Activated naive CD8-positive, alpha-beta T cell treated with anti-CD3 and anti-CD28 coated beads, Interleukin-2, amount 50 U/mL, for 16 hours (primary cell): ENCODE data around the gene MRO.
"Not testable (repeated sequence)": the region's sequence is repeated elsewhere in the genome, so short reads cannot be mapped to it uniquely, and the experiment has no call there.

Source experiments
- DNase-seq: peaks from one replicate; pipeline ENCODE4 v3.0.0-alpha.2; 2020; ENCODE audit warnings: low read depth, low spot score

The MRO gene

GRCh38 chr18:50819728-50820378, at the start of gene MRO:
MRO (minus strand) TSS chr18:50820016; CDS start chr18:50809400, 10,616 bp downstream.
- DNase-seq, result peak; percentile 56

DNA sequence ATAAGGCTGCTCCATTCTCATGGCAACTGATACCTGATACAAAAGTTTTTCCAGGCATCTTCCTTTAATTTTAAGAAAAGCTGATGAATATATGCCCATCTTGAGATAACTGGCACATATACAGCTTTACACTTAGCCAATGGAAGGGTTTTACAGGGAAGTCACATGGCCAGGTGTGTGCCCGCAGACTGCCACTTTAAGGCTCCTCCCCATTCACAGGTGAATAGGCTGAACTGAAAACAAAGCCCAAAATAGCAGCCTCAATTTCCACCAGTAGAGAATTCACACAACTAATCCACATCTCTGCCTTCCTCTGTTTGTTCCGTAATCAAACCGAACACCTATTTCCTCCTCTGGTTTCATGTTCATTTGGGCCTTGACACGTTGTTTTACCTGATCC, 49.3 kb upstream of the MRO start:
- no peak for DNase-seq

- DNase-seq, result no peak
These were observed 46.9 kb upstream of the MRO start for GRCh38 chr18:50866765-50867164.

GRCh38 chr18:50863840-50864375, 44.1 kb upstream of the MRO start:
- DNase-seq, result no peak

- DNase-seq, result no peak
These were observed 42.6 kb upstream of the MRO start for GRCh38 chr18:50862401-50862800.

- no peak for DNase-seq
These were observed 41.8 kb upstream of the MRO start for GRCh38 chr18:50861617-50862016.

DNA sequence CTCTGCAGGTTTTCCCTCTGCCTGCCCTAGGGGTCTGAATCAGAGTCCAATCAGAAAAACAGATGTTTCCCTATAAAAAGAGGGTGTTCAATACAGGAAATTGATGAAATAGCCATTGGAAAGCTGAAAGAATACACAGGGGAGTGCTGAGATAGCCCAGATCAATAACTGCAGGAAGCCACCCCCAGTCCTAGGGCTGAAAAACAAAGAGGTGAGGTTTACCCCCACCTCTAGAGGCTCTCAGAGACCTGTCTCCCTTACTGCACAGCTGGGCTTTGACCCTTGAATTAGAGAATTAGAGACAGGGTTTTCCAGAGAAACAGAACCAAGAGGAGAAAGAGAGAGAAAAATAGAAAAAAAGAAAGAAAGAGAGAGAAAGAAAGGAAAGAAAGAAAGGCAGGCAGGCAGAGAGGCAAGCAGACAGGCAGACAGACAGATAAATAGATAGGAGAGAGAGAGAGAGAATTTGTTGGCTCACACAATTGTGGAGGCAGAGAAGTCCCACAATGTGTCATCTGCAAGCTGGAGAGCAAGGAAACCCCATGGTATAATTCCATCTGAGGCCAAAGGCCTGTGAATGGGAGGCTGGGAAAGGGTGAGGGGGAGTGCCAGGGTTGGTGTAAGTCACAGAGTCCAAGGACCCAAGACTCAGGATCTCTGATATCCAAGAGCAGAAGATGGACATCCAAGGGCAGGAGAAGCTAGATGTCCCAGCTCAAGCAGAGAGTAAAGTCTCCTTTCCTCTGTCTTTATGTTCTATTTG, 40.2 kb upstream of the MRO start:
- no peak for DNase-seq

DNA sequence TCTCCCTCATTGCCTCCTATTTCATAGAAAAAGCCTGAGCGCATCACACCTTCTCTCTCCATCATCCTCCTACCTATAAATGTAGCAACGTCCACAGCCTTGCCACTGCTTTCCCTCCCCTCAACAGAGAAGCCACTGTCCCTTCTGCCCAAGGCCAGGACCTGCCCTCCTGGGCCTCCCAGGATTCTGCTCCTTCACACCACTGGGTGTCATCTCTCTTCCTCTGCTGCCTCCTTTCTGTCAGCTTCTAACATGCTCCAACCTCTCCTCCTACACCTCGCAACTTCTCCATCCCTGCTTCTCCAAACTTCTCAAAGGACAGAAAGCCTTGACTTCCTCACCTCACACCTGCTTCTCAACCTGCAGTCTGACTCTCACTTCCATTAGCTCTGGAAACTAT, 37.9 kb upstream of the MRO start:
- DNase-seq, result no peak

DNA sequence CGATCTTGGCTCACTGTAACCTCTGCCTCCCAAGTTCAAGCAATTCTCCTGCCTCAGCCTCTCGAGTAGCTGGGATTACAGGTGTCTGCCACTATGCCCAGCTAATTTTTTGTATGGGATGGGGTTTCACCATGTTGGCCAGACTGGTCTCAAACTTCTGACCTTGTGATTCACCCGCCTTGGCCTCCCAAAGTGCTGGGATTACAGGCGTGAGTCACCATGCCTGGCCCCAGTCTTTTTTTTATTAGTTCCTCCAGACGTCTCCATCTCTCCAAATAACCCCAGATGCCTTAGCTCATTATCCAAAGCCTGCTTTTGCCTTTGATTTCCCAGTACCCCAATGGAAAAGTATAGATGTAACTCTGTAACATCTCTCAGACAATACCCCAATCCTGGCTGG, 37.4 kb upstream of the MRO start:
- not testable (repeated sequence) for DNase-seq

GRCh38 chr18:50855976-50856757, 36.4 kb upstream of the MRO start:
- DNase-seq, result no peak

DNA sequence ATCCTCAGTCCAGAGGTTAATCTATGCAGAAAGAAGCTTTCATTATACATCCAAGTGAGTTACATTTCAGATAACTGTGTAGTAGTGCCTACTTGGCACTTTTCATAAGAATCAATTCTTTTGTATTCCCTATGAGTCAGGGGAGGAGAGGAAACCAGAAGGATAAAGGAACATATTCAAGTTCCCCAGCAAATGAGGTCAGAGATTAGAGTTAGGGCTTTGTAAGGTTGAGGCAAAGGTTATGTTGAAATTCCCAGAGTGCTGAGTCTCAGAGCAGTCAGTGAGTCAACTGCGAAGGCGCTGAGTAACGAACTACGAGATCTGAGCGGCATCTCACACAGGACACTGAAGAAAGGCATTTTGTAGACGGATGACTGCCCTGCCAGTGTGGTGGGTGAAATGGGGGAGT, 34.1 kb upstream of the MRO start:
- no peak for DNase-seq

GRCh38 chr18:50850307-50851065, 30.7 kb upstream of the MRO start:
- no peak for DNase-seq

DNA sequence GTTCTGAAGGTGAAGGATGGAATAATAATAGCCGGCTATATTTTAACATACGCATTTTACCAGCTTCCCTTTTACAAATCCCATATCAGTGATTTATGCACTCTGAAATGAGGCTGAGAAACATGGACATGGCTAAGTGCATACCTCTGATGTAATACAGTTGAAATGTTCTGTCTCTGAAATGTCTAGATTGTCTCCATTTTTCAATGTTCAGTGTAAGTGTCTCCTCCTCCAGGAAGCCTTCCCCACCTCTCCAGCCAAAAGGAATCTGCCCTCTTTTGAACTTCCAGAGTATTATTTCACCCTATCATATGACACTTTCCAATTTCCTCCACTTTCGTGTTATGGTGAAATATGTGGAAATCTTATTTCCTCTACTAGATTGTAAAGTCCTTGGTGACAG, 29.6 kb upstream of the MRO start:
- DNase-seq, result no peak

DNA sequence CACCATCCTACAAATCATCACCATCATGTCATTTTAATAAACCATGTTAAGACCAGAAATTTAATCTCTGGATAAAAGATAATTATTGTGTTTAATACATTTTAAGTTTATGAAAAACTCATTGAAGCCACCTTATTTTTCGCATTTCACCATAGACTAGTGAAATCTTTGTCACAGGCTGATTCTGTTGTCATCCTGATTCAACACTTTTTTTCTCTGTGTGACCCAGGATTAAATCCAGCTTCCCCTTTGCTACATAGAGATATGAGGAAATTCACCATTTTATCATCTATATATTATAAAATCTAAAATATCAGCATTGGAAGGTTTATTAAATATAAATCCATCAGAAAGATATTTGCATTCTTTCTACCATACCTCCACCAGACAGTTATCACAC, 29.2 kb upstream of the MRO start:
- DNase-seq, result no peak

- DNase-seq, result no peak
These were observed 28.3 kb upstream of the MRO start for GRCh38 chr18:50848061-50848551.

DNA sequence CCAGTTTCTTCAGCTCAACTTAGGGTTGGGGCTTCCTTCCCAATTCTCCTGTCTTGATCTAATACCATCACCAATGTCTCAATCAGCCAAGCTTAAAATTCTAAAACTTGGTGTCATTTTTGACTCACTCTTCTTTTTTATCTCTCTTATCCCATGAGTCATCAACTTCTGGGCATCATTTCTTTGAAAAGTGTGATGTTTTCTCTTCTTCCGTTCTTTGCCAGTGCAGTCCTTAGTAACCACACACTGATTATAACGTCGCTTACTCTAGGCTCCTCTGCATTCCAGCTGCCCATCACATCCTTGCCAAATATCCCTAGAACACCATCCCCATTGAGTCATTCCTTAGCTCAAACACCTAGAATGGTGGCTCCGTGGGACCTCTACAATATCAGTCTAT, 27.4 kb upstream of the MRO start:
- no peak for DNase-seq

DNA sequence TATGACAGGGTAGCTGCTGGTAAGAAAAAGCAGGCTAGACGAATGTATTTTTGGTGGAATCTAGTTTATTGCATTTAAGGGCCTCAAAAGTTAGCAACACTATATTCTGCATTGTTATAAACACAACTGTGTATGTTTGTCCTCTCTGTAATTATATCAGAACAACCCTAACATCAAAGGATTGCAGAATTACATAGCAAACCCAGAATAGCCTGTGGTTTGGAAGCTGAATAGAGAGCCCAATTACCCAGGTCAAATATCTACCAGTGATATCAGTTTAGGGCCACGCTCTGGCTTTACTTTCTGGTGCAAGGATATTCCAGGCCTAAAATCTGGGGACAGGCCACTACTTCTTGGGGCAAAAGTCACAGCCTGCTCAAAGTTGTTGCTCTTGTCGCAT, 25.1 kb upstream of the MRO start:
- no peak for DNase-seq

DNA sequence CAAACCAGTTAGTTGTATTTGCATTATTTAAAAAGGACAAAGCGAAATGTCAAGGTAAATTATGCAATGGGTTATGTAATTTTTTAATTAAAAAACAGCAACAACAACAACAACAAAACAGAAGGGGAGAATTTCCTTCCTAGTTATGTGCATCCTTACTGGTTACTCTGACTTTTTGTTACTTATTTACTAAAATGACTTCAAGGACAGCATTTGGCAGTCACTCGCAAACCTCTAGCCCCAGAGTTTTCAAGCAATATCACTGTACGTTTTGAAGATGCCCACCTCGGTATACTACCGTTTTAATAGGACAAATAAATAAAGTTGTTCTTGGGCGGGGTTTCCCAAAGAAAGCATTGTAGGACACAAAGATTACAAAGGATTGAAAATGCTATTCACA, 24.7 kb upstream of the MRO start:
- no peak for DNase-seq

GRCh38 chr18:50842846-50843245, 23.0 kb upstream of the MRO start:
- DNase-seq, result no peak

GRCh38 chr18:50839996-50840395, 20.2 kb upstream of the MRO start:
- no peak for DNase-seq

DNA sequence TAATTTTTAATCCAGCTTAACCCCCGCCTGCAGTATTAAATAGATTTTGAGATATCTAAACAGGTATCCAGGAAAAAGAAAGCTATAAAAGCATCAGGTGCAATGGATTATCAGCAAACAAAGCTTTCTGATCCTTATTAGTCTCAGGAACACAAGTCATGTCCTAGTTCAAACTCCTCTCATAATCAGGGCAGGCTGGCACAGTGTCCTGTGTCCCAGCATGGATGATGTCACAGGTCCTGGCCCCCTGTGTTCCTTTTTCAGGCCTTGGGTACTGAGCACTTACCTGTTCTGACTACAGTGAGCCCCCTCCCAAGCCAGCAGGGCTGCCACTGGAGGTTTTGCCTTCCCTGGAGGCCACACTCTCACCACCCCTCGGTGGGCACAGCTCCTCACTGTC, 19.5 kb upstream of the MRO start:
- no peak for DNase-seq
